HepG2 (cell line): Measurements from ENCODE around the gene SDK2. TPM values are rescaled to one million over a fixed set of nuclear protein-coding genes. Genes with fewer than 3 reads are reported as not detected.

Source experiments
- AGO1 ChIP-seq: fragments of 200-400 bp; formaldehyde crosslinking; IDR thresholded peaks from 2 replicates; pipeline ENCODE4 v1.6.1; 2017; ENCODE audit warnings: mild to moderate bottlenecking, low read depth, low read length, moderate library complexity; ENCODE audit not compliant: poor library complexity, severe bottlenecking
- CEBPG ChIP-seq: IDR thresholded peaks from 2 replicates; pipeline ENCODE4 v1.6.1; 2016
- CREM ChIP-seq, 2 experiments: sonication (generic) in 1 of 2; formaldehyde crosslinking in 1 of 2; IDR thresholded peaks; 2 replicates each; pipeline versions ENCODE4 v1.4.0 to v1.6.1; 2016 to 2020; ENCODE audit warnings: antibody characterized with exemption in 1 of 2, mild to moderate bottlenecking in 1 of 2, missing genetic modification reagents in 1 of 2
- HNRNPLL ChIP-seq: fragments of 200-400 bp; formaldehyde crosslinking; IDR thresholded peaks from 2 replicates; pipeline ENCODE4 v1.6.1; 2017; ENCODE audit warnings: mild to moderate bottlenecking, low read depth, low read length; ENCODE audit not compliant: poor library complexity, severe bottlenecking
- MTF1 ChIP-seq: sonication (generic); formaldehyde crosslinking; IDR thresholded peaks from 2 replicates; pipeline ENCODE4 v1.5.0; 2020; ENCODE audit warnings: missing genetic modification reagents
- NCOA2 ChIP-seq: sonication (generic); formaldehyde crosslinking; IDR thresholded peaks from 2 replicates; pipeline ENCODE4 v1.8.0; 2022; ENCODE audit warnings: inconsistent platforms
- PHF8 ChIP-seq: sonication (generic); formaldehyde crosslinking; IDR thresholded peaks from 2 replicates; pipeline ENCODE4 v1.5.0; 2020; ENCODE audit warnings: missing genetic modification reagents
- RFXAP ChIP-seq: sonication (generic); formaldehyde crosslinking; IDR thresholded peaks from 2 replicates; pipeline ENCODE4 v1.4.0; 2020; ENCODE audit warnings: missing genetic modification reagents, borderline replicate concordance
- SETDB1 ChIP-seq: sonication (generic); formaldehyde crosslinking; IDR thresholded peaks from 2 replicates; pipeline ENCODE4 v1.5.1; 2020; ENCODE audit warnings: missing genetic modification reagents, mild to moderate bottlenecking, borderline replicate concordance
- SOX5 ChIP-seq: IDR thresholded peaks from 2 replicates; pipeline ENCODE4 v1.6.1; 2016; ENCODE audit warnings: borderline replicate concordance
- ZBTB20 ChIP-seq: sonication (generic); formaldehyde crosslinking; IDR thresholded peaks from 2 replicates; pipeline ENCODE4 v1.8.1; 2023; ENCODE audit warnings: missing genetic modification reagents, low read depth, mild to moderate bottlenecking, borderline replicate concordance
- ZMYM3 ChIP-seq: sonication (generic); formaldehyde crosslinking; IDR thresholded peaks from 2 replicates; pipeline ENCODE4 v1.5.1; 2020; ENCODE audit warnings: mild to moderate bottlenecking, missing genetic modification reagents
- ZNF207 ChIP-seq: fragments of 450-650 bp; IDR thresholded peaks from 2 replicates; pipeline ENCODE4 v1.6.1; 2016; ENCODE audit warnings: antibody characterized with exemption, borderline replicate concordance
- ZNF33A ChIP-seq: sonication (generic); formaldehyde crosslinking; IDR thresholded peaks from 2 replicates; pipeline ENCODE4 v1.5.1; 2020; ENCODE audit warnings: missing genetic modification reagents, mild to moderate bottlenecking, moderate library complexity, borderline replicate concordance
- ZNF383 ChIP-seq: sonication (generic); formaldehyde crosslinking; IDR thresholded peaks from 2 replicates; pipeline ENCODE4 v1.4.0; 2020; ENCODE audit warnings: missing genetic modification reagents, mild to moderate bottlenecking, borderline replicate concordance
- ZNF563 ChIP-seq: sonication (generic); formaldehyde crosslinking; IDR thresholded peaks from 2 replicates; pipeline ENCODE4 v1.8.0; 2022; ENCODE audit warnings: mild to moderate bottlenecking, moderate library complexity, missing genetic modification reagents
- ZNF670 ChIP-seq: sonication (generic); formaldehyde crosslinking; IDR thresholded peaks from 2 replicates; pipeline ENCODE4 v1.8.0; 2022; ENCODE audit warnings: mild to moderate bottlenecking, missing genetic modification reagents, borderline replicate concordance
- polyA plus RNA-seq, 8 experiments: library from polyadenylated mRNA; depleted of rRNA in 3 of 8; stranded (reverse) in 7 of 8; unstranded in 1 of 8; fragments of >200 nt; fragmentation: Illumina TruSeq in 4 of 8; extraction: Trizol in 4 of 8; gene quantifications; 2 replicates each; pipeline versions ENCODE4 v1.2.1 to v1.2.3, GENCODE V29; 2011 to 2016; ENCODE audit warnings: low read depth in 4 of 8, missing spikeins in 1 of 8, mixed read lengths in 1 of 8; ENCODE audit not compliant: insufficient read depth in 1 of 8
- total RNA-seq, 5 experiments: library from RNA; depleted of rRNA; stranded (reverse); fragments of >200 nt; fragmentation: Illumina TruSeq; extraction: Trizol; gene quantifications; 2 replicates each; pipeline ENCODE4 v1.2.3, GENCODE V29; 2016; ENCODE audit warnings: low read depth in 1 of 5
- TF ChIP-seq, protein P1 (sequence below): sonication (generic); formaldehyde crosslinking; IDR thresholded peaks from 2 replicates; pipeline ENCODE4 v1.5.1; 2020; ENCODE audit warnings: mild to moderate bottlenecking, missing genetic modification reagents
- TF ChIP-seq, protein P2 (sequence below): sonication (generic); formaldehyde crosslinking; IDR thresholded peaks from 2 replicates; pipeline ENCODE4 v1.5.1; 2020; ENCODE audit warnings: missing genetic modification reagents, mild to moderate bottlenecking, borderline replicate concordance
- TF ChIP-seq, protein P3 (sequence below): sonication (generic); formaldehyde crosslinking; IDR thresholded peaks from 2 replicates; pipeline ENCODE4 v1.4.0; 2020; ENCODE audit warnings: mild to moderate bottlenecking, missing genetic modification reagents
- TF ChIP-seq, protein P4 (sequence below): sonication (generic); formaldehyde crosslinking; IDR thresholded peaks from 2 replicates; pipeline ENCODE4 v1.4.0; 2020; ENCODE audit warnings: missing genetic modification reagents, borderline replicate concordance
- TF ChIP-seq, protein P5 (sequence below): sonication (generic); formaldehyde crosslinking; IDR thresholded peaks from 2 replicates; pipeline ENCODE4 v1.8.1; 2023; ENCODE audit warnings: missing genetic modification reagents, inconsistent platforms, borderline replicate concordance

Gene SDK2
- total and polyA plus RNA-seq, 2 of the 13 experiments (the other 11 are each of a cell fraction or from before 2014, with no cell fraction given), result not detected

DNA sequence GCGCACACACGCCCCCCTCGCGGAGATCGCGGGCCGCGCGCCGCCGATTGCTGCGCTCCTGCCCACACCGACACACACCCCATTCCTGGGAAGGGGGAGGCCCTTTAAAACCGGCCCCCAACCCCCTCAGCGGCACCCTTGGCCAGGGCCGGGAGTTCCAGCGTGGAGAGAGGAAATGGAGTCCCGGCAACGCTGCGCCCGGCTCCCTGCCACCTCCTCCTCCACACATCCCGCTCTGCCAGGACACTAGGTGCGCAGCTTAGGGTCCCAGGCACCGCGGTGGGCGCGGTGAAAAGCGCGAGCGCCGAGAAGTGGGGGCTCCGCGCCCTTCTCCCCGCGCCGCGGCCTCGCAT lies 332.8 kb downstream of the SDK2 start (continued):
- TF ChIP-seq, protein P1, sequence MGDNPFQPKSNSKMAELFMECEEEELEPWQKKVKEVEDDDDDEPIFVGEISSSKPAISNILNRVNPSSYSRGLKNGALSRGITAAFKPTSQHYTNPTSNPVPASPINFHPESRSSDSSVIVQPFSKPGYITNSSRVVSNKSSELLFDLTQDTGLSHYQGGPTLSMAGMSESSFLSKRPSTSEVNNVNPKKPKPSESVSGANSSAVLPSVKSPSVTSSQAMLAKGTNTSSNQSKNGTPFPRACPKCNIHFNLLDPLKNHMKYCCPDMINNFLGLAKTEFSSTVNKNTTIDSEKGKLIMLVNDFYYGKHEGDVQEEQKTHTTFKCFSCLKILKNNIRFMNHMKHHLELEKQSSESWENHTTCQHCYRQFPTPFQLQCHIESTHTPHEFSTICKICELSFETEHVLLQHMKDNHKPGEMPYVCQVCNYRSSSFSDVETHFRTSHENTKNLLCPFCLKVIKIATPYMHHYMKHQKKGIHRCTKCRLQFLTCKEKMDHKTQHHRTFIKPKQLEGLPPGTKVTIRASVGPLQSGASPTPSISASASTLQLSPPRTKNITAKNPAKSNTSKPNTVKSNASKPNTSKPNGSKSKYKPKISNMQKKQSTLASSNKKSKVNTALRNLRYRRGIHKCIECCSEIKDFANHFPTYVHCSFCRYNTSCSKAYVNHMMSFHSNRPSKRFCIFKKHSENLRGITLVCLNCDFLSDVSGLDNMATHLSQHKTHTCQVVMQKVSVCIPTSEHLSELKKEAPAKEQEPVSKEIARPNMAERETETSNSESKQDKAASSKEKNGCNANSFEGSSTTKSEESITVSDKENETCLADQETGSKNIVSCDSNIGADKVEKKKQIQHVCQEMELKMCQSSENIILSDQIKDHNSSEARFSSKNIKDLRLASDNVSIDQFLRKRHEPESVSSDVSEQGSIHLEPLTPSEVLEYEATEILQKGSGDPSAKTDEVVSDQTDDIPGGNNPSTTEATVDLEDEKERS (CRISPR knock-in tag), result 0 out of 2 replicates have a peak, but pooled peaks have one; percentile 2
- TF ChIP-seq MTF1 (CRISPR knock-in tag) (no peak), ZBTB20 (CRISPR knock-in tag) (no peak; the same call in 1 of the 2 replicates), AGO1 (no peak), PHF8 (no peak), ZNF563 (no peak; the same call in 1 of the 2 replicates), SOX5 (no peak), ZNF383 (CRISPR knock-in tag) (no peak), ZNF207 (no peak), CREM (IDR thresholded peaks at IDR 0.05) (no peak), CREM (CRISPR knock-in tag; IDR thresholded peaks at IDR 0.05) (no peak), ZMYM3 (CRISPR knock-in tag) (no peak), RFXAP (CRISPR knock-in tag) (no peak), ZNF33A (no peak), SETDB1 (CRISPR knock-in tag) (no peak), ZNF670 (no peak), CEBPG (CRISPR knock-in tag) (no peak), HNRNPLL (no peak), NCOA2 (no peak)
- TF ChIP-seq, protein P2, sequence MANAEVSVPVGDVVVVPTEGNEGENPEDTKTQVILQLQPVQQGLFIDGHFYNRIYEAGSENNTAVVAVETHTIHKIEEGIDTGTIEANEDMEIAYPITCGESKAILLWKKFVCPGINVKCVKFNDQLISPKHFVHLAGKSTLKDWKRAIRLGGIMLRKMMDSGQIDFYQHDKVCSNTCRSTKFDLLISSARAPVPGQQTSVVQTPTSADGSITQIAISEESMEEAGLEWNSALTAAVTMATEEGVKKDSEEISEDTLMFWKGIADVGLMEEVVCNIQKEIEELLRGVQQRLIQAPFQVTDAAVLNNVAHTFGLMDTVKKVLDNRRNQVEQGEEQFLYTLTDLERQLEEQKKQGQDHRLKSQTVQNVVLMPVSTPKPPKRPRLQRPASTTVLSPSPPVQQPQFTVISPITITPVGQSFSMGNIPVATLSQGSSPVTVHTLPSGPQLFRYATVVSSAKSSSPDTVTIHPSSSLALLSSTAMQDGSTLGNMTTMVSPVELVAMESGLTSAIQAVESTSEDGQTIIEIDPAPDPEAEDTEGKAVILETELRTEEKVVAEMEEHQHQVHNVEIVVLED (CRISPR knock-in tag), result no peak
- TF ChIP-seq, protein P3, sequence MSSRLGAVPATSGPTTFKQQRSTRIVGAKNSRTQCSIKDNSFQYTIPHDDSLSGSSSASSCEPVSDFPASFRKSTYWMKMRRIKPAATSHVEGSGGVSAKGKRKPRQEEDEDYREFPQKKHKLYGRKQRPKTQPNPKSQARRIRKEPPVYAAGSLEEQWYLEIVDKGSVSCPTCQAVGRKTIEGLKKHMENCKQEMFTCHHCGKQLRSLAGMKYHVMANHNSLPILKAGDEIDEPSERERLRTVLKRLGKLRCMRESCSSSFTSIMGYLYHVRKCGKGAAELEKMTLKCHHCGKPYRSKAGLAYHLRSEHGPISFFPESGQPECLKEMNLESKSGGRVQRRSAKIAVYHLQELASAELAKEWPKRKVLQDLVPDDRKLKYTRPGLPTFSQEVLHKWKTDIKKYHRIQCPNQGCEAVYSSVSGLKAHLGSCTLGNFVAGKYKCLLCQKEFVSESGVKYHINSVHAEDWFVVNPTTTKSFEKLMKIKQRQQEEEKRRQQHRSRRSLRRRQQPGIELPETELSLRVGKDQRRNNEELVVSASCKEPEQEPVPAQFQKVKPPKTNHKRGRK (CRISPR knock-in tag), result no peak
- TF ChIP-seq, protein P4, sequence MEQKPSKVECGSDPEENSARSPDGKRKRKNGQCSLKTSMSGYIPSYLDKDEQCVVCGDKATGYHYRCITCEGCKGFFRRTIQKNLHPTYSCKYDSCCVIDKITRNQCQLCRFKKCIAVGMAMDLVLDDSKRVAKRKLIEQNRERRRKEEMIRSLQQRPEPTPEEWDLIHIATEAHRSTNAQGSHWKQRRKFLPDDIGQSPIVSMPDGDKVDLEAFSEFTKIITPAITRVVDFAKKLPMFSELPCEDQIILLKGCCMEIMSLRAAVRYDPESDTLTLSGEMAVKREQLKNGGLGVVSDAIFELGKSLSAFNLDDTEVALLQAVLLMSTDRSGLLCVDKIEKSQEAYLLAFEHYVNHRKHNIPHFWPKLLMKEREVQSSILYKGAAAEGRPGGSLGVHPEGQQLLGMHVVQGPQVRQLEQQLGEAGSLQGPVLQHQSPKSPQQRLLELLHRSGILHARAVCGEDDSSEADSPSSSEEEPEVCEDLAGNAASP (CRISPR knock-in tag), result no peak; the same call in 1 of the 2 replicates
- TF ChIP-seq, protein P5, sequence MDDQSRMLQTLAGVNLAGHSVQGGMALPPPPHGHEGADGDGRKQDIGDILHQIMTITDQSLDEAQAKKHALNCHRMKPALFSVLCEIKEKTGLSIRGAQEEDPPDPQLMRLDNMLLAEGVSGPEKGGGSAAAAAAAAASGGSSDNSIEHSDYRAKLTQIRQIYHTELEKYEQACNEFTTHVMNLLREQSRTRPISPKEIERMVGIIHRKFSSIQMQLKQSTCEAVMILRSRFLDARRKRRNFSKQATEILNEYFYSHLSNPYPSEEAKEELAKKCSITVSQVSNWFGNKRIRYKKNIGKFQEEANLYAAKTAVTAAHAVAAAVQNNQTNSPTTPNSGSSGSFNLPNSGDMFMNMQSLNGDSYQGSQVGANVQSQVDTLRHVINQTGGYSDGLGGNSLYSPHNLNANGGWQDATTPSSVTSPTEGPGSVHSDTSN (CRISPR knock-in tag), result no peak
